ENCODE results near the gene SLC22A4.

DNA sequence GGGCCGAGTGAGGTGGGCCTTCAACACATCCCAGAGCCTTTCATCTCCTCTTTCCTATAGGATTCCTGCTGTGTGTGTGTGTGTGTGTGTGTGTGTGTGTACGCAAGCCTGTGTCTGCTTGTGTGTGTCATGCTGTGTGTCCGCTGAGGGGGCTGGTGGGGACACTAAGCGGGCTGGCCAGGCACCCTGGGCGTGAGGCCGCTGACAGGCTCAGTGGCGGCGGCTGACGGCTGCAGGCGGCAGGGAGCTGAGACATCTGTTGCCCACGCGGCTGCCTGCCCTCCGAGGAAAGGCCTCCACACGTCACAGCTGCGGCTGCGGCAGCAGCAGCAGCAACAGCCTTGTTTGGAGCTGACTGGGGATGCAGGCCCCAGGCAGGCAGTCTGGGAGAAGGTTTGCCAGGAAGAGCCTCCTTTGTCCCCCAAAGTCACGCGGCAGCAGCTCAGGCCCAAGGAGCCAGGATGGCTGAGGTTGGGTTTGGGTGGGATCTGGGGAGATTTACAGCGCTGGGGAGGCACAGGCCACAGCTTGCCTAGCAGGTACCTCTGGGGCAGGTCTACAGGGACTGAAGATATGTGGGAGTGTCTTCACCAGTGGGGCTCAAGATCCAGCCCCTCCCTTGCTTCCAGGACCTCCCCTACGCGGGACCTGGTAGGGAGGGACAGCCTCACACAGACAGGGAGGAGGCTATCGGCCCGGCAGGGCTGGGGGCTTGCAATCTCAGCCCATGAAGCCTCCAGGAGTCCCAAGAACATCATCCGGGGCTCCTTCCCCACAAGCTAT, 34.9 kb upstream of the SLC22A4 start:
- TF ChIP-seq RAD21 (IDR thresholded peaks at IDR 0.05) (no peak), TAF1 (conservative IDR thresholded peaks at IDR 0.05) (no peak), GABPA (IDR thresholded peaks at IDR 0.05 in 1 of 2, conservative IDR thresholded peaks at IDR 0.05 in 1 of 2) (no peak), YY1 (IDR thresholded peaks at IDR 0.05) (no peak), JUND (IDR thresholded peaks at IDR 0.05) (no peak), ATF3 (IDR thresholded peaks at IDR 0.05) (no peak), RXRA (IDR thresholded peaks at IDR 0.05) (no peak)
- TF ChIP-seq, protein P1, sequence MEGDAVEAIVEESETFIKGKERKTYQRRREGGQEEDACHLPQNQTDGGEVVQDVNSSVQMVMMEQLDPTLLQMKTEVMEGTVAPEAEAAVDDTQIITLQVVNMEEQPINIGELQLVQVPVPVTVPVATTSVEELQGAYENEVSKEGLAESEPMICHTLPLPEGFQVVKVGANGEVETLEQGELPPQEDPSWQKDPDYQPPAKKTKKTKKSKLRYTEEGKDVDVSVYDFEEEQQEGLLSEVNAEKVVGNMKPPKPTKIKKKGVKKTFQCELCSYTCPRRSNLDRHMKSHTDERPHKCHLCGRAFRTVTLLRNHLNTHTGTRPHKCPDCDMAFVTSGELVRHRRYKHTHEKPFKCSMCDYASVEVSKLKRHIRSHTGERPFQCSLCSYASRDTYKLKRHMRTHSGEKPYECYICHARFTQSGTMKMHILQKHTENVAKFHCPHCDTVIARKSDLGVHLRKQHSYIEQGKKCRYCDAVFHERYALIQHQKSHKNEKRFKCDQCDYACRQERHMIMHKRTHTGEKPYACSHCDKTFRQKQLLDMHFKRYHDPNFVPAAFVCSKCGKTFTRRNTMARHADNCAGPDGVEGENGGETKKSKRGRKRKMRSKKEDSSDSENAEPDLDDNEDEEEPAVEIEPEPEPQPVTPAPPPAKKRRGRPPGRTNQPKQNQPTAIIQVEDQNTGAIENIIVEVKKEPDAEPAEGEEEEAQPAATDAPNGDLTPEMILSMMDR (IDR thresholded peaks at IDR 0.05; ENCODE audit: low read depth, low read length, missing input control), result no peak
